ENCODE measurements around the gene EPS8.

DNA sequence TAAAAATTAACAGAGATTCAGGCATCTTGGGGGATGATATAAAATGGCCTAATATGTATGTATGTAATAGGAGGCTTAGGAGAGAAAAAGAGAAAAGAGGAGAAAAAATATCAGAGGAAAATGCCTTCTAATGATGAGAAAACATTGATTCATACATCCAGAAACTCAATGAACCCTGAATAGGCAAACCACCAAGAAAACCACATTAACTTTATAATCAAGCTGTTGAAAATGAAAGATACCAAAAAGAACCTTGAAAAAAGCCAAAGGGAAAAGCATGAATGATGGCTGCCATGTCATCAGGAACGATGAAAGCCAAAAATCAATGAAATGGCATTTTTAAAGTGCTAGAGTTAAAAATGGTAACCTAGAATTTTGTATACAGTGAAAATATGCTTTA lies 180.2 kb downstream of the EPS8 start:
- TF ChIP-seq, protein P1, sequence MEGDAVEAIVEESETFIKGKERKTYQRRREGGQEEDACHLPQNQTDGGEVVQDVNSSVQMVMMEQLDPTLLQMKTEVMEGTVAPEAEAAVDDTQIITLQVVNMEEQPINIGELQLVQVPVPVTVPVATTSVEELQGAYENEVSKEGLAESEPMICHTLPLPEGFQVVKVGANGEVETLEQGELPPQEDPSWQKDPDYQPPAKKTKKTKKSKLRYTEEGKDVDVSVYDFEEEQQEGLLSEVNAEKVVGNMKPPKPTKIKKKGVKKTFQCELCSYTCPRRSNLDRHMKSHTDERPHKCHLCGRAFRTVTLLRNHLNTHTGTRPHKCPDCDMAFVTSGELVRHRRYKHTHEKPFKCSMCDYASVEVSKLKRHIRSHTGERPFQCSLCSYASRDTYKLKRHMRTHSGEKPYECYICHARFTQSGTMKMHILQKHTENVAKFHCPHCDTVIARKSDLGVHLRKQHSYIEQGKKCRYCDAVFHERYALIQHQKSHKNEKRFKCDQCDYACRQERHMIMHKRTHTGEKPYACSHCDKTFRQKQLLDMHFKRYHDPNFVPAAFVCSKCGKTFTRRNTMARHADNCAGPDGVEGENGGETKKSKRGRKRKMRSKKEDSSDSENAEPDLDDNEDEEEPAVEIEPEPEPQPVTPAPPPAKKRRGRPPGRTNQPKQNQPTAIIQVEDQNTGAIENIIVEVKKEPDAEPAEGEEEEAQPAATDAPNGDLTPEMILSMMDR (conservative IDR thresholded peaks at IDR 0.05; ENCODE audit: low read length) = no peak
- TF ChIP-seq EZH2phosphoT487 (IDR thresholded peaks at IDR 0.05; ENCODE audit: borderline replicate concordance, low read depth, low read length) = no peak

Measured in OCI-LY7 (cell line).